SU-DHL-6 (cell line): ENCODE data around the gene RMI1.

Experiments used
- CTCF ChIP-seq: fragments of 200-600 bp; sonication (generic); IDR thresholded peaks from one replicate; pipeline ENCODE4 v1.5.1; 2017; ENCODE audit warnings: antibody characterized with exemption, mild to moderate bottlenecking, low read length, moderate library complexity; ENCODE audit not compliant: insufficient read depth, poor library complexity, severe bottlenecking
- EZH2phosphoT487 ChIP-seq: fragments of 200-600 bp; sonication (generic), shearing (Covaris generic); conservative IDR thresholded peaks from 2 replicates; pipeline ENCODE4 v1.6.1; 2018; ENCODE audit warnings: mild to moderate bottlenecking, antibody characterized with exemption, low read length, moderate library complexity, mixed read lengths

- TF ChIP-seq CTCF = no peak
- no peak for TF ChIP-seq EZH2phosphoT487
Observed at GRCh38 chr9:84001621-84002020, 21.0 kb downstream of the RMI1 start.
